Psoas muscle (tissue), 8 donors: ENCODE data around the gene ADAM29. TPM values are rescaled to one million over a fixed set of nuclear protein-coding genes. Genes with fewer than 3 reads are reported as not detected.

ENCODE experiments used
- ATAC-seq, 4 donors: fragments of 200-7000 bp; cut with Tn5 transposase; one replicate each; pipeline ENCODE4 v1.9.1; 2020; ENCODE audit warnings: moderate library complexity in 3 of 4, mild to moderate bottlenecking in 2 of 4
- DNase-seq, 2 donors: peaks; one replicate each; pipeline ENCODE4 v3.0.0-alpha.2; 2020
- H3K27ac ChIP-seq: fragments of 200-600 bp; one replicate; pipeline ENCODE4 v1.8.0; 2022
- H3K27me3 ChIP-seq, 3 donors: fragments of 200-600 bp in 1 of 3; one replicate each; pipeline versions ENCODE4 v1.6.1 to v1.8.0; 2013 to 2022; ENCODE audit warnings: low read length in 2 of 3, mild to moderate bottlenecking in 2 of 3, moderate library complexity in 1 of 3; ENCODE audit not compliant: insufficient read depth in 3 of 3
- H3K36me3 ChIP-seq, 2 donors: fragments of 200-600 bp in 1 of 2; one replicate each; pipeline versions ENCODE4 v1.6.1 to v1.8.0; 2013 to 2022; ENCODE audit warnings: low read depth in 1 of 2, mild to moderate bottlenecking in 1 of 2, moderate library complexity in 1 of 2; ENCODE audit not compliant: insufficient read depth in 1 of 2
- H3K4me1 ChIP-seq: fragments of 200-600 bp; one replicate; pipeline ENCODE4 v1.8.0; 2022
- H3K4me3 ChIP-seq: fragments of 200-600 bp; one replicate; pipeline ENCODE4 v1.8.0; 2022; ENCODE audit warnings: mild to moderate bottlenecking
- H3K9me3 ChIP-seq: fragments of 200-600 bp; one replicate; pipeline ENCODE4 v1.8.0; 2022
- CTCF ChIP-seq: fragments of 200-600 bp; IDR thresholded peaks from one replicate; pipeline ENCODE4 v1.8.0; 2022; ENCODE audit warnings: antibody characterized with exemption
- WGBS, 3 donors: extraction: QIAGEN DNeasy Blood & Tissue Kit; methylation state at CpG; one replicate each; pipeline versions ENCODE4 v1.1.6 to v1.1.7; 2013; 5-methylcytosine and 5-hydroxymethylcytosine counted together
- intact Hi-C, 2 donors: fragments of 100-400 bp; cut with DNase I; formaldehyde crosslinking; loops; one replicate each; pipeline versions ENCODE4 v1.11.0 to v1.14.2; 2022
- polyA plus RNA-seq, 3 donors: library from polyadenylated mRNA; stranded (reverse); fragments of 200-250 nt; gene quantifications; one replicate each; pipeline ENCODE4 v1.2.3, GENCODE V29; 2013
- total RNA-seq, 4 donors: library from RNA; stranded (reverse); fragmentation: NEBNext Ultra II Directional in 2 of 4; extraction: Animal tissue kit (Norgen Biotek cat#: 25700) in 2 of 4; gene quantifications; one replicate each; pipeline versions ENCODE4 v1.2.1 to v1.2.4, GENCODE V29; 2021 to 2023
- donor health status: healthy with polysubstance abuse.
- donor health status: DM: no; HTN: no; CAD: no; lungs with moderate emphysema.
- donor health status: Bipolar disorder and iron deficiency.
- donor health status: healthy.
- donor health status: DM: yes; HTN: yes; CAD: no.
- donor health status: DM: no; HTN: no; CAD: no.
- donor health status: DM: no; HTN: no; CAD: no.
- donor health status: DM: yes; HTN: yes; CAD: no.

ADAM29 gene
- total and polyA plus RNA-seq, 7 donors: not detected

- H3K4me1 ChIP-seq: no peaks in the 10 kb centered on the region
- no peaks in the 10 kb centered on the region for H3K36me3 ChIP-seq
- DNase-seq (no peak), ATAC-seq (no peak)
- H3K9me3 ChIP-seq: no peaks in the 10 kb centered on the region
- no peak overlapping the region for H3K4me3 ChIP-seq
- H3K27me3 ChIP-seq: no peaks in the 10 kb centered on the region
- 78 to 84% (median 83%) methylated on average over 4 of the region's 4 CpGs for WGBS, 3 donors
- no peak for TF ChIP-seq CTCF
- H3K27ac ChIP-seq: no peak overlapping the region
- intact Hi-C loops: loop anchor here in 1 of 2 donors (2.0 kb wide), 1 partner anchor 24 kb away; no protein-coding TSS in a partner anchor
Measured at GRCh38 chr4:174928575-174929253, 10.6 kb downstream of the ADAM29 start.

GRCh38 chr4:174929346-174929745 lies 11.2 kb downstream of the ADAM29 start:
- H3K4me3 ChIP-seq: no peak overlapping the region
- no peaks in the 10 kb centered on the region for H3K4me1 ChIP-seq
- no peaks in the 10 kb centered on the region for H3K36me3 ChIP-seq
- no peak for DNase-seq
- intact Hi-C loops: loop anchor here in 1 of 2 donors (2.0 kb wide), 1 partner anchor 25 kb away; no protein-coding TSS in a partner anchor
- TF ChIP-seq CTCF: no peak
- H3K27me3 ChIP-seq: no peaks in the 10 kb centered on the region
- 82 to 93% (median 86%) methylated on average over 6 of the region's 6 CpGs for WGBS, 3 donors
- ATAC-seq: no peak
- peaks cover 3% of the 10 kb centered on the region for H3K9me3 ChIP-seq
- H3K27ac ChIP-seq: no peak overlapping the region

- 74 to 77% (median 75%) methylated on average over 5 of the region's 5 CpGs for WGBS, 3 donors
- ATAC-seq: no peak
- no peaks in the 10 kb centered on the region for H3K4me1 ChIP-seq
- no peaks in the 10 kb centered on the region for H3K27me3 ChIP-seq
- no peak for DNase-seq
- TF ChIP-seq CTCF: no peak
- no peak overlapping the region for H3K4me3 ChIP-seq
- no peak overlapping the region for H3K27ac ChIP-seq
- H3K36me3 ChIP-seq: no peaks in the 10 kb centered on the region
- intact Hi-C loops: no loop called here
- peaks cover 6% of the 10 kb centered on the region for H3K9me3 ChIP-seq
Measured at GRCh38 chr4:174930895-174931294, 12.7 kb downstream of the ADAM29 start.

- Histone ChIP-seq H3K36me3 (no peaks in the 10 kb centered on the region), H3K27me3 (no peaks in the 10 kb centered on the region), H3K9me3 (peaks cover 6% of the 10 kb centered on the region), H3K27ac (no peak overlapping the region), H3K4me3 (no peak overlapping the region), H3K4me1 (no peaks in the 10 kb centered on the region)
- no peak for TF ChIP-seq CTCF
- 54 to 59% (median 56%) methylated on average over 1 of the region's 1 CpG for WGBS, 3 donors
- DNase-seq (no peak), ATAC-seq (no peak)
- intact Hi-C loops: no loop called here
Measured at GRCh38 chr4:174933083-174933482, 14.9 kb downstream of the ADAM29 start.

- H3K27me3 ChIP-seq: no peaks in the 10 kb centered on the region
- no peak overlapping the region for H3K4me3 ChIP-seq
- peaks cover 6% of the 10 kb centered on the region for H3K9me3 ChIP-seq
- TF ChIP-seq CTCF: no peak
- H3K27ac ChIP-seq: no peak overlapping the region
- ATAC-seq (no peak), DNase-seq (no peak)
- WGBS, 3 donors: 88 to 93% (median 90%) methylated on average over 4 of the region's 4 CpGs
- no peaks in the 10 kb centered on the region for H3K36me3 ChIP-seq
- intact Hi-C loops: no loop called here
- no peaks in the 10 kb centered on the region for H3K4me1 ChIP-seq
Measured at GRCh38 chr4:174934360-174934759, 16.2 kb downstream of the ADAM29 start.
